ENCODE measurements around the gene MAT2A. TPM values are rescaled to one million over a fixed set of nuclear protein-coding genes. Genes with fewer than 3 reads are reported as not detected.

MAT2A gene
- polyA plus RNA-seq (ENCODE audit: insufficient read length in 4 of 4) = 100 to 1,000 TPM; 194 to 394 (median 345) TPM

DNA sequence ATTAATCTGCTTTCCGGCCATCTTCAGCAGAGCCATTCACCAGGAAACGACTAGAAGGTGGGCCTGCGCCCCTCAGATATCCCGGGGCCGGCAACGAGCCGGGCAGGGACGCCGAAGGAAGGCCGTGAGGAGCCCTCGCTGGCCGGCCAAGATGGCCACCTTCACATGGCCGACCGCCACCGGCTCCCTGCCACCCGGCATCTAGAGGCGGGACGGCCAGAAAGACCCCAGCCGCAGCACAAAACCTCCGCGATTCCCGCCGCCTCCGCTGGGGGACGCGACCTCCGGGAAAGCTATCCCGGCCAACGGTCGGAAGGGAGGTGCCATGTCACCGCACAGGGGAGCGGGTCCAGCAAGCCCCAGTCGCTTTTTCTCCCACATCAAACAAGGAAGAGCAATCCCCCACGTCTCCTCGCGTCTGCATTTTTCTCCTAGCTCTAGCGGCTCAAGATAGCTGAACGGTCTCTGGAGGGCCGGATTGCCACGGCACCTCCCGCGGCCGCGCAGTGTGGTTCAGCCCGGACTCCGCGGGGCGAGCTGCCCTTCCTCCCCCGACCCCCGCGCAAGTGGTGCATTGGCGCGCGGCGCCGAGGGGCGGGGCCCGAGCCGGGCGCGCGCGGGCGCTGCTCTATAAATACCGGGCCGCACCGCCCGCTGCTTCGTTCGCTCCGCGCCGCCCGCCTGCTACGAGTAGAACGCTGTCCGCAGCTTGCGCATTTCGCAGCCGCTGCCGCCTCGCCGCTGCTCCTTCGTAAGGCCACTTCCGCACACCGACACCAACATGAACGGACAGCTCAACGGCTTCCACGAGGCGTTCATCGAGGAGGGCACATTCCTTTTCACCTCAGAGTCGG is at the start of gene MAT2A:
Gene MAT2A, plus strand, starts transcription at position 662 of the 854 bp plus-strand sequence. Its CDS starts 120 bp downstream, at position 782.
- peak; percentile 92 to 94 (median 93) for DNase-seq (ENCODE audit: low read depth in 4 of 4, low spot score in 3 of 4)

DNA sequence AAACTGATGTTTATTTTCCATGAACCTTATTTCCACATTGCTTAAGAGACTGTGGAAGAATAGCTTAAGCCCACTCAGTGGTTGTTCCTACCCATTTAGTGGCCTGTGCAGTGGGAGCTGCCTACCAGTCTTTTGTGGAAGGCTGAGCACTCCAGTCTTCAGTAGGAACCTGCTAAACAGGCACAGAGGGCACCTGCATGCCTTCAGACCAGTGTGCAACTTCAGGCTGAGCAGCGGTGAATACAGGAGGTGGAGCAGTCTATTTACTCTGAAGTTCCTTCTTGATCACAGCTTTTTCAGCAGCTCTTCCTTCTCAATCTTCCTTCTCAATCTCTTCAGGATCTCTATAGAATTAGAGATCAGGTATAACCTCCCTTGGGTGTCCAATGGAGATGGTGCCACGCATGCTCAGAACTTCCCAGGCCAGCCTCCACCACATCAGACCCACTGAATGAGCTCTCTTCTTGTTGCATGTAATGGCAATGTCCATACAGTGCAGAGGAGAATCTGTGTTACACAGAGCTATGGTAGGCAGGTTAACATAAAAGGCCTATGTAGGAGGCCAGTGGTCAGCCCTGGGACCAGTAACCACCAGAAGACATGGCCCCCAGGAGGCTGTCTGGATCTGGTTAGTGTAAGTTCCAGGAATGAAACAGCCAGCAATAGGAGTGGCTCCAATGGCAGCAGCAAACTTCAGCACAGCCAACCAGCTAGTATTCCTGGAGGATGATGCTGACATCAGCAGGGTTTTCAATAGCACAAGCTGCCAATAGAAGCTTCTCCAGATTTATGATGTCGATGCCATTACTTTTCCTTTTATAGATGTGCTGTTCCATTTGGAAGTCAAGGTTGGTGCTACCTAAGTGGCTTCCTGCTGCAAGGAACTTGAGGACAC is 47.9 kb upstream of the MAT2A start:
- no peak for DNase-seq (ENCODE audit: low read depth in 4 of 4, low spot score in 3 of 4)

GRCh38 chr2:85496436-85496835 is 42.5 kb upstream of the MAT2A start:
- no peak for DNase-seq (ENCODE audit: low read depth in 4 of 4, low spot score in 3 of 4)

GRCh38 chr2:85497944-85498630 is 40.9 kb upstream of the MAT2A start:
- DNase-seq (ENCODE audit: low read depth in 4 of 4, low spot score in 3 of 4) = no peak

- no peak for DNase-seq (ENCODE audit: low read depth in 4 of 4, low spot score in 3 of 4)
Observed at GRCh38 chr2:85501248-85501647, 37.7 kb upstream of the MAT2A start.

DNA sequence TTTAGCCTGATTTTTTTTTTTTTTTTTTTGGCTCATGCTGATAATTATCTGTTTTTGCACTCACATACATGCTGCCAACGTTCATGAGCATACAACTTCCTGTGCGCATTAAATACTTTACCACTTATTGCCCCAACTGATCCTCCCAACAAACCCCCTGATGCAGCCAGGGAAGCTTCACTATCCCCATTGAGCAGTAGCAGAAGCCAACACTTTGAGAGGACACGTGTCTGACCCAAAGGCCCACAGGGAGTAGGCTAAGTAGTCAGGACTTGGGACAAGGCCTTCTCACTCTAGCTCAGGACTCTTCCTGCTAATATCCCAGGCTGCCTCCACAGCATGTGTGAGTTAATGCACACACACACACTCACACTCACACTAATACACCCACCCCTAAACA is 36.2 kb upstream of the MAT2A start:
- no peak for DNase-seq (ENCODE audit: low read depth in 4 of 4, low spot score in 3 of 4)

GRCh38 chr2:85503168-85503850 is 35.7 kb upstream of the MAT2A start:
- DNase-seq (ENCODE audit: low read depth in 4 of 4, low spot score in 3 of 4) = no peak

DNA sequence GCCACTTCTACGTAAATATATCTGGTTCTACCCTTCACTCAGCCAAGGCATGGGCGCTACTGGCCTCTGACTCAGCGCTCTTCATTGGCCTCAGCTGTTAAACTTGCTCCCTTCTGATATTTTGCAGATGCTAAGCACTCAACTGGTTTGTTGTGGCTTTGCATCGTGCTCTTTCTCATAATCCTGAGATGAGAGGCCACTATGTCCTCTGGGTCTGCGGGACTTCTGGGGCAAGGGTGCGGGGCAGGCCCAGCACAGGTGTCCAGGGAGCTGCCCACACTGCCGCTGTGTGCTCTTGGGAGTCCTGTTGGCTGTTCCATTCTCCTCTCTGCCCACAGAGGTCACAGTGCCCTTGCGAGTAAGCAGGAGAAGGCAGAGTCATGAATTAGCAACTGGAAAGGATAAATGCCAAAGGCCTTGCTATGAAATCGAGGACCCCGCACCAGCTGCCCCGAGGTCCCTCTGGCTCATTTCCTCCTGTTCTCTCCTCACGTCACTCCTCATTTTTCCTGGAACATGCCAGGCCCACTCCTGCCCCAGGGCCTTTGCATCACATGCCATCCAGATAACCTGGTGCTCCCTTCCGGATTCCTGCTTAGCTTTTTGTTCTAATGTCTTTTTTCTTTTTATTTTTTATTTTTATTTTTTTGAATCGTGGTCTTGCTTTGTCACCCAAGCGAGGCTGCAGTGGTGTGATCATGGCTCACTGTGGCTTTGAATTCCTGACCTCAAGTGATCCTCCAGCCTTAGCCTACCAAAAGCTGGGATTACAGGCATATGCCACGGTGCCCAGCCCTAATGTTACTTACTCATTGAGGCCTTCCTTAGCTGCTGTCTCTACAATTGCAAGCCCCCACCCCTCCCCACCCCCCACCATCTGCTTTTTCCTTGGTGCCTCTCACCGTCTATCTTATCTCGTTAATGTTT is 34.9 kb upstream of the MAT2A start:
- DNase-seq (ENCODE audit: low read depth in 4 of 4, low spot score in 3 of 4) = no peak

DNA sequence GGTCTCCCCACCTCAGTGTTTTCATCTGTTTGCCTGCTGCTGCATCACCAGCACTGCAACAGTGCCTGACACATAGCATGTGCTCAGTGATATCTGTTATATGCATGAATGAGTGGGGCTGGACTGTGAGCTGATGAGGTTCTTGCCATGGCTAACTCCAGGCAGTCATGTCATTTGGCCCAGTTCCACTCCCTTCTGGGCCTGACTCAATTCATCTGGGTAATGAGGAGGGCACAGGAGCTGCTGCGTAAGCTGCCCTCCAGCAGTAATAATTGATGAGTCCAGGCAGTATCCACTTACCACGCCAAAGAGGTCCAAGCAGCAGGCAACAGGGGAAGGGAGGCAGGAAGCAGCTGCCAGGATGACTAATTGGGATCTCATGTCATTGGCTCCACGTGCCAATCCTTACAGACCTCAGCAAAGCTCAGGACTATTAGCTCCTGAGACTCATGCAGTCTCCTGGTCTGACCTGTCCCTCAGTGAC is 34.1 kb upstream of the MAT2A start:
- DNase-seq (ENCODE audit: low read depth in 4 of 4, low spot score in 3 of 4) = no peak

- DNase-seq (ENCODE audit: low read depth in 4 of 4, low spot score in 3 of 4) = no peak
Observed at GRCh38 chr2:85505551-85506238, 33.3 kb upstream of the MAT2A start.

DNA sequence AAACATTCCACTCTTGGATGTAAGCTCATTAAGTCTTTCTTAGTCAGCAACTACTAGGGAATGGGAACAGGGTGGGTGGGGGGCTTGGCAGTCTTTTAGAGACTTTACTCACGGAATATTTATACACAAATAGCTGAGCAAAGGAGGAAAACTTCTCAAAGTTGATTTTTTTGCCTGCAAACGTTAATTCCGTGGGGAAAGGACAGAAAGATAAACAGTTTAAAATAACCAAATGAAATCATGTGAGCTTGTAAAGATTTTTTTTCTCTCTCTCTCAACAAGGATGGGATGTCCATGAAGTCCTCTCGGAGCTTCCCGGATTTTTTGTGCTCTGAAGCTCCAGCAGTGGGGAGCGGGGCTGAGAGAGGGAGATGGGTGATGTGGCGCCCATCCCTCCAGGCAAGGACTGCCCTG is 32.2 kb upstream of the MAT2A start:
- DNase-seq (ENCODE audit: low read depth in 4 of 4, low spot score in 3 of 4) = no peak

DNA sequence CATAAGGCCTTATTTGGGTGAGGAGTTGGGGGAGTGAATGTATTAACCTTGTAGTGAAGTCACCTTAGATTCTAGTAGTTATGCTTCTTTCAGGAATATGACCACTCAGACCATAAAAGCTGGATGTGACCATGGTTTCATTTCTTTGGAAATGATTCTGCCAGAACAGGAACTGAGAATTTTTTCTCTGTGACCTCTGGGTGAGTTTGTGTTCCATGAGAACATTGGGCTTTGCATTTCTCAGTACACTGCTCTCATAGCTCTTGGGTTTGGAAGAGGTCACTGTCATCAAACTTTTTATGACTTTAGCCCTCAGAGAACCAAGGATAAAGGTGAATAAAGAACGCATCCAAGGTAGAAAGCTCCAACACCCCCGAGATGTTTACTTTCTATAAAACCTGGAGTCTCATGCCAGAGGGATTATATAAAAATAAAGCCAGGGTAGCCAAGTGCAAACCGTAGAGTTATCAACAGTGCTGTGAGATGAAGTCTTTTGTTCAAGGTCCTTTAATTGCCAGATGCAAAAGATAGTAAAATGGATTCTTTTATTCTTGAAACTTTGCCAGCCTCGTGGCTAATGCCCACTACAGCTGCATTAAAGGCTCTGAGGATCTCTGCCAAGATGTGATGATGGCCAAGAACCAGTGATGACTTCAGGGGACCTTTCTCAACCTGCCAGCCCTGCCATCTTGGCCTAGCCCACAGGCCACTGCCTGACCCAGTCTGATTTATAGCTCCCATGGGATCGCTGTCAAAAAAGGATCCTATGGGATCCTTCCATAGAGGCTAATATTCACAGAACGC is 27.8 kb upstream of the MAT2A start:
- no peak for DNase-seq (ENCODE audit: low read depth in 4 of 4, low spot score in 3 of 4)

GRCh38 chr2:85514323-85514722 is 24.6 kb upstream of the MAT2A start:
- no peak for DNase-seq (ENCODE audit: low read depth in 4 of 4, low spot score in 3 of 4)

DNA sequence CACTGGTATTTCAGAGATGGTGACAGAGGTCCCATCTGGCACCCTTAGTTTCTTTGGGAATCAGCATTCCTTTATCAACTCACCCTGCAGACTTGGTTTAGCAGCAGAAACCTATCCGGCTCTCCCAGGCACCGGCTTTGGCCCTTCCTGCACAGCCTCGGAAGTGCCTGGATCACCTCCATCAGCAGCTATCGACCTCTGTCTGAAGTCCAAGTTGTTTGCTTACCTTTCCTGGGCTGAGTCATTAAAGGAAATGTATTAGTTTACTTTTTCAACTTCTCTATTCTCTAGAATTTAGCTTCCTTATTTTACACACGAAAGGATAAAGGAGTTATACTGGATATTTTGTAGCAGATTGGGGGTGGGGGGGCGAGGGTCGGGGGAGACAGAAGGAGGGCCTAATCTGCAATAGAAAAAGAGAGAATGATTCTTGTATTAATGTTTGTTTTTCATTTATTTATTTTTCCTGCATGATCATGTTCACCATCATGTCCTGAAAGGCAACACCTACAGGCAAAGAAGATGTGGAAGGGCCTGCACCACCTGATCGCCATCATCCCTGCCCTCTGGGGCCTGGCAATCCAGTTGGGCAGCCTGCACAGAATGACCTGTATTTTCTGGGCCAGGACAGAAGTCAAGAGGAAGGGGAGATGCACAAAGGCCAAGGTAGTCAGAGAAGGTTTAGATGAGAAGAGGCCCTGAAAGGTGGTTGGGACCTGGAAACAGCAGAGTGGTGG is 22.1 kb upstream of the MAT2A start:
- no peak for DNase-seq (ENCODE audit: low read depth in 4 of 4, low spot score in 3 of 4)

DNA sequence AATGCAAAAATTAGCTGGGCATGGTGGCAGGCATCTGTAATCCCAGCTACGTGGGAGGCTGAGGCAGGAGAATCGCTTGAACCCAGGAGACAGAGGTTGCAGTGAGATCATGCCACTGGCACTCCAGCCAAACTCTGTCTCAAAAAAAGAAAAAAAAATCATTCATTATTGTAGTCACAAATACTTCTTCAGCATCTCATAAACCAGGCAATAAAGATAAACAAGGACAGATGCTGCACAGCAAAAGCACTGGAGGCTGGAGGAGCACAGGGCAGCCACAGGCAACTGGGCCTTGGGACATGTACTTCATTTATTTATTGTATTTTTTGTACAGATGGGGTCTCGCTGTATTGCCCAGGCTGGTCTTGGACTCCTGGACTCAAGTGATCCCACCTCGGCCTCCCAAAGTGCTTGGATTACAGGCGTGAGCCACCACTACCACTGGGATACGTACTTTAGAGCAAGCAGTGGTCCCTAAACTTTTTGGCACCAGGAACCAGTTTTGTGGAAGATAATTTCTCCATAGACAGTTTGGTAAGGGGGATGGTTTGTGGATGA is 16.8 kb upstream of the MAT2A start:
- DNase-seq (ENCODE audit: low read depth in 4 of 4, low spot score in 3 of 4) = no peak

DNA sequence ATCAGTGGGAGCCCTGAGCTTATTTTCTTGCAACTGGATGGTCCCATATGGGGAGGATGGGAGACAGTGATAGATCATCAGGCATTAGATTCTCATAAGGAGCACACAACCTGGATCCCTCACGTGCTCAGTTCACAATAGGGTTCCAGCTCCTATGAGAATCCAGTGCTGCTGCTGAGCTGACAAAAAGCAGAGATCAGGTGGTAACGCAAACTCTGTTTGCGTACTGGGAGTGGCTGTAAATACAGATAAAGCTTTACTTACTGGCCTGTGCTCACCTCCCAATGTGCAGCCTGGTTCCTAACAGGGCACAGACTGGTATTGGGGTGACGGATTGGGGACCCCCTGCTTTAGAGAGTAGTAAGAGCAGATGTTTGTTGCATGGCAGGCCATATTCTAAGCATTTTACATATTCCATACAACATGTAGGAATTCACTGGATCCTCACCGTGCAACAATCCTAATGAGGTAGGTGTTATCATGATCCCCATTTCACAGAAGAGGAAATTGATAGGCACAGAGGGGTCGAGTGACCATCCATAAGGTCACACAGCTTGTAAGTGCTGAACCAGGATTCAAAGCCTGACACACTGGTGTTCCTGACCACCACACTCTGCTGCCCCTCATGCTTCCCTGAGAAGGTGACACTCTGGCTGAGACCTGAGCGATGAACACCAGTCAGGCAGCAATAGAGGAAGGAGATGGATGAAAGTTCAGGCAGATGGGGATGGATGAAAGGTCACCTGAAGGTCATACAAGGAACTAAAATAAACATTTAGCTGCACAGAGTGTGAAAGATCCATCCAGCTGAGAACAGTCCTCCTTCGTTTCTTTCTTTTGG is 15.7 kb upstream of the MAT2A start:
- DNase-seq (ENCODE audit: low read depth in 4 of 4, low spot score in 3 of 4) = no peak

Data from left renal pelvis (tissue), 4 donors.